DND-41 (cell line): Measurements from ENCODE around the gene PSMD4.

Experiments
- EZH2 ChIP-seq: IDR thresholded peaks from 3 replicates; pipeline ENCODE4 v1.6.1; 2012; ENCODE audit warnings: borderline replicate concordance, low read depth, mild to moderate bottlenecking, moderate library complexity, low read length, inconsistent platforms; ENCODE audit not compliant: severe bottlenecking
- TF ChIP-seq, protein P1 (sequence below): IDR thresholded peaks from 2 replicates; pipeline ENCODE4 v1.5.1; 2012; ENCODE audit warnings: borderline replicate concordance, low read length, moderate library complexity, mild to moderate bottlenecking; ENCODE audit not compliant: poor library complexity, severe bottlenecking; ENCODE audit errors: extremely low read depth

GRCh38 chr1:151290709-151291303, 36.3 kb downstream of the PSMD4 start:
- TF ChIP-seq, protein P1, sequence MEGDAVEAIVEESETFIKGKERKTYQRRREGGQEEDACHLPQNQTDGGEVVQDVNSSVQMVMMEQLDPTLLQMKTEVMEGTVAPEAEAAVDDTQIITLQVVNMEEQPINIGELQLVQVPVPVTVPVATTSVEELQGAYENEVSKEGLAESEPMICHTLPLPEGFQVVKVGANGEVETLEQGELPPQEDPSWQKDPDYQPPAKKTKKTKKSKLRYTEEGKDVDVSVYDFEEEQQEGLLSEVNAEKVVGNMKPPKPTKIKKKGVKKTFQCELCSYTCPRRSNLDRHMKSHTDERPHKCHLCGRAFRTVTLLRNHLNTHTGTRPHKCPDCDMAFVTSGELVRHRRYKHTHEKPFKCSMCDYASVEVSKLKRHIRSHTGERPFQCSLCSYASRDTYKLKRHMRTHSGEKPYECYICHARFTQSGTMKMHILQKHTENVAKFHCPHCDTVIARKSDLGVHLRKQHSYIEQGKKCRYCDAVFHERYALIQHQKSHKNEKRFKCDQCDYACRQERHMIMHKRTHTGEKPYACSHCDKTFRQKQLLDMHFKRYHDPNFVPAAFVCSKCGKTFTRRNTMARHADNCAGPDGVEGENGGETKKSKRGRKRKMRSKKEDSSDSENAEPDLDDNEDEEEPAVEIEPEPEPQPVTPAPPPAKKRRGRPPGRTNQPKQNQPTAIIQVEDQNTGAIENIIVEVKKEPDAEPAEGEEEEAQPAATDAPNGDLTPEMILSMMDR = no peak
- no peak for TF ChIP-seq EZH2
